ENCODE measurements around the gene SSRP1.
A peak's percentile ranks its signal among the peaks of the same experiment; 100 is the strongest.

The SSRP1 gene

GRCh38 chr11:57276169-57276970, 59.3 kb downstream of the SSRP1 start:
- Histone ChIP-seq H3K79me2 (ENCODE audit: control insufficient read depth, insufficient read depth, low read length, poor library complexity) (no peaks in the 10 kb centered on the region), H3K14ac (ENCODE audit: low read length) (peak overlapping the region; percentile 57), H3K79me1 (ENCODE audit: low read length) (peaks cover 13% of the 10 kb centered on the region), H2BK120ac (ENCODE audit: insufficient read depth, low read length, poor library complexity) (peak overlapping the region; percentile 64), H4K8ac (ENCODE audit: low read depth, low read length) (no peak overlapping the region), H3K23ac (ENCODE audit: low read length) (no peak overlapping the region), H3K27me3 (ENCODE audit: insufficient read depth, low read length) (no peaks in the 10 kb centered on the region), H3K27ac (ENCODE audit: low read depth, low read length) (no peak overlapping the region), H3K4me1 (ENCODE audit: control insufficient read depth in 1 of 2, insufficient read depth in 2 of 2, low read length in 2 of 2) (peaks cover 11 to 18% of the 10 kb centered on the region in 2 experiments), H3K4me2 (ENCODE audit: low read length) (no peak overlapping the region), H3K4ac (ENCODE audit: low read depth, low read length) (no peak overlapping the region), H2AK5ac (ENCODE audit: low read length) (peak overlapping the region; percentile 76), H3K36me3 (ENCODE audit: control insufficient read depth in 1 of 2, insufficient read depth in 2 of 2, low read length in 2 of 2) (peaks cover 0 to 2% of the 10 kb centered on the region in 2 experiments), H3K4me3 (ENCODE audit: low read depth, low read length) (no peak overlapping the region), H3K9me3 (ENCODE audit: insufficient read depth, low read depth, low read length) (no peaks in the 10 kb centered on the region), H3K9ac (ENCODE audit: low read length) (no peak overlapping the region), H2BK12ac (ENCODE audit: low read length) (peak overlapping the region; percentile 78), H2BK5ac (ENCODE audit: low read depth, low read length, poor library complexity) (peak overlapping the region; percentile 22), H3K18ac (ENCODE audit: low read length) (no peak overlapping the region), H2AFZ (ENCODE audit: insufficient read depth, low read length, poor library complexity) (peak overlapping the region; percentile 66), H4K91ac (ENCODE audit: low read depth, low read length) (peak overlapping the region; percentile 73), H4K12ac (ENCODE audit: low read depth, low read length) (no peak overlapping the region)
- no peak for DNase-seq
- no CpG with 5 or more reads among the region's 3 CpGs for WGBS (ENCODE audit: extremely low coverage, insufficient coverage, insufficient read length)
